Stimulated activated CD4-positive, alpha-beta T cell treated with anti-CD3 and anti-CD28 coated beads, Interleukin-2, amount 100 ng/mL, for 24 hours (primary cell): ENCODE results near the gene CPED1.
"Not testable (repeated sequence)": the region's sequence is repeated elsewhere in the genome, so short reads cannot be mapped to it uniquely, and the experiment has no call there.

Source experiments
- DNase-seq, 2 donors: peaks; one replicate each; pipeline ENCODE4 v3.0.0-alpha.2; 2020

The CPED1 gene

DNA sequence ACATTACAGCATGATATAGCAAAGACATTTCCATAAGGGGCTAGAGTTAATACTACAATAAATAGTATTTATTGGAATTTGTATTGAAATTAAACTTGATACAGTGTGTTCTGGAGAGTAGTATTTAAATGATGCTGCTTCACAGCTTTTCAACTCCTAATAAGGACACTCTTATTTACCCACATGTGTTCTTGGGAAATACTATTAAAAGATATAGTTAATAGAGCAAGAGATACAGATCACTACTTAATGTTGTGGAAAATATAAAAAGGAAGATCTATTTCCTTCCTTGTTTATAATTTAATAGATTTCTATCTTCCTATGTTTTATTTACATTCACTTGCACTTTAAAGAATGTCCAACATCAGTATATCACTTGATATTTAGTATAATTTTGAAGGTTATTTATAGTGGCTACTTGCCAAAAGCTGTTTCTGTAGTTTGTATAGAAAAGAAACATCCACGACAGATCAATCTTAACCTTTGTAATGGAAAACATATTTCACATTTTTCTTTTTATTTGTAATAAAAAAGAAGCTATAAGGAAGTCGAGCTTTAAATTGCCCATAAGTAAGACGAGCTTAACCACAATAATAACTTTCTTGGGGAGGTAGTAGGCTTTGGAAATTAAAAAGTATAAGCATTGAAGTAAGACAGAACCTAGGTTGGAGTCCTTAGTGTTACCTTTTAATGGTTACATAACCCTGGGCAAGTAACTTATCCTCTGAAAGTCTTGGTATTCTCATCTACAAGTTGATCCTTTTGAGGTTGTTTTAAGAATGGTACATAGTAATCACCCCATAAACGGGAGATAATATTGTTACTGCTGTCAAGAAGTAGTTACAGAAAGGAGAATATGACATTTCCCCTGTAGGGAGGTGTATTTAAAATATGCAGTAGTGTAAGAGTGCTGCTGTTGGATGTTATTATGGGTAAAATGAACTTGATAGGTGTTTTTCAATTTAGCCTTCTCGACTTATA is 32.8 kb downstream of the CPED1 start:
- no peak for DNase-seq

DNA sequence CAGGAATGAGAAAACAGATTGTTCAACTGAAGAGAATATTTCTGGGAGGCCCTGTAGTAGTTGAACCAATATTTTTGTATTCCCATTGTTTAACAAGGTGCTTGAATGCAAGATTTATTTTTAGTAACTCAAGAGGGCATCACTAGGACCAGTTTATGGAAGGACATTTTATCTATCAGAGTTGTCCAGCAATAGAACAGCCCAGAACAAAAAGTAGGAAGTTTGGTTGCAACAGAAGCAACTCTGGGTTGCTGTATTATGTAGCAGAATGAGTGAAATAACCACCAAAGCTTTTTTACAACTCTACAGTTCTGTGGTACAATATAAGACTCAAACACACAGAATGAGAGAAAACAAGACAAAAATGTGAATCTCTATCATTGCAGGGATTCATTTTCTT is 34.7 kb downstream of the CPED1 start:
- DNase-seq, result no peak

DNA sequence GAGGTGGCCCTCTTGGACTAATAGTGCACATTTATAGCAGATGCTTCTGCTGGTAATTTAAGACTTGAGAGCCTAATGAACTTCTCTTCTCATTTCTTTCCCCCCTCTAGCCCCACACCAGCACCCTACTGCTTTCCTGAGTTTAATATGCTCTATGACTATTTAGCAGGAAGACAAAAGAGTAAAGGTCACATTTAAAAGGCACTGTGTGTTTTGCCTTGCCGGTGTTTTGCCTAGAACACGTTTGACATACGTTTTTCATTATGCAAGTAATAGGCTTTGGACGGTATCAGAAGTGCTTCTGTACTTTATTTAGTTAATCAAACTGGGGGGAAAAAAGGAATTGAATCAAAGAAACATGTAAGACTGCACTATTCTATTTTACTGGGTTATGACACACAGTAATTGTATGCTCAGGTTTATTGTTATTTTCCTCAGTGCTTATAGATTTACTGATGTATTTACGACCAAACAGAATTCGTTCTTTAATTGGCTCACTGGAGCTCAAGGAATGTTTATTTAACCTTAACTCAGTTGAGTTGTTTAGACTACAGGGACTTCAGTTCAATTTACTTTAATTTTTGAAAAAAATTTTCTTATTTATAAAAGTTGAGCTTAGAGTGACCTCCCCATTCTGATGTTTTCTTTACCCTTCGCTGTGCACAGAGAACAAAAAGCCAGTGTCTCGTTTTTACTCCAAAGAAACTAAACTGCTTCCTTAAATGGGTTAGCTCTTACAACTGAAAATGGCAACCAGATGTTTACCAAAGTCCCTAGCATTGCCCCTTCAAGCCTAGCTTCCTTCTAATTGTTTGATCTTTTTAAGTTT is 35.4 kb downstream of the CPED1 start:
- DNase-seq, result no peak

DNA sequence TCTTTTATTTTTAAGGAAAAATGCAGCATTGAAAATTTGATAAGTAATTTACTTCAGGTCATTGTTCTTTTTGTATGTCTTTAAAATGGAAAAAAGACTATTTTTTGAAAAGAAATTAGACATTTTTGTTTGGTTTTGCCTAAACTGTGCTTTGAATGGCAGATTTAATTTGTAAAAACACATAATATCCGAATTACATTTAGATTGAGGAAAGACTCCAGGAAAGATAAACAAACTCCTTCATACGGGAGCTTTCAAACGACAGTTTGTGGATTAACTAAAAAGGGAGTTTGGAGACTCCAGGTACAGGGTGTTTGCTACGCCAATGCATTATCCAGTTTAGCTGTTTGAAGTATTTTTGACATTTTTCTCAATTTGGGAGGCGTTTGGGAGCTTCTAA is 36.1 kb downstream of the CPED1 start:
- DNase-seq, result no peak

GRCh38 chr7:121026159-121026558 is 37.6 kb downstream of the CPED1 start:
- no peak for DNase-seq

DNA sequence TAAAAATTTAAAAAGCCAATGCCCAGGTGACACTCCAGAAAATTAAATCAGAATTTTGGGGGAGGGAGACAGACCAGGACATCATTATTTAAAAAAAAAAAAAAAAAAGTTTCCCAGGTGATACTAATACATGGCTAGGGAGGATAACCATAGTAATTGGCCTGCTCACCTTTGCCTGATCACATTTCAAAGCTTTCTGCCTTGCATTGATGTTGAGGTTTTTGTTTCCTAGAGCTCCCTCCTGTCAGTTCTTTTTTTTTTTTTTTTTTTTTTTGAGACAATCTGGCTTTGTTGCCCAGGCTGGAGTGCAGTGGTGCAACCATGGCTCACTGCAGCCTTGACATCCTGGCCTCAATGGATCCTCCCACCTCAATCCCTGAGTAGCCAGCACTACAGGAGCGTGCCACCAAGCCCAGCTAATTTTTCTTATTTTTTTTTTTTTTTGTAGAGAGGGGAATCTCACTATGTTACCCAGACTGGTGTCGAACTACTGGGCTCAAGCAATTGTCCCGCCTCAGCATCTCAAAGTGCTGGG is 38.1 kb downstream of the CPED1 start:
- DNase-seq, result no peak

DNA sequence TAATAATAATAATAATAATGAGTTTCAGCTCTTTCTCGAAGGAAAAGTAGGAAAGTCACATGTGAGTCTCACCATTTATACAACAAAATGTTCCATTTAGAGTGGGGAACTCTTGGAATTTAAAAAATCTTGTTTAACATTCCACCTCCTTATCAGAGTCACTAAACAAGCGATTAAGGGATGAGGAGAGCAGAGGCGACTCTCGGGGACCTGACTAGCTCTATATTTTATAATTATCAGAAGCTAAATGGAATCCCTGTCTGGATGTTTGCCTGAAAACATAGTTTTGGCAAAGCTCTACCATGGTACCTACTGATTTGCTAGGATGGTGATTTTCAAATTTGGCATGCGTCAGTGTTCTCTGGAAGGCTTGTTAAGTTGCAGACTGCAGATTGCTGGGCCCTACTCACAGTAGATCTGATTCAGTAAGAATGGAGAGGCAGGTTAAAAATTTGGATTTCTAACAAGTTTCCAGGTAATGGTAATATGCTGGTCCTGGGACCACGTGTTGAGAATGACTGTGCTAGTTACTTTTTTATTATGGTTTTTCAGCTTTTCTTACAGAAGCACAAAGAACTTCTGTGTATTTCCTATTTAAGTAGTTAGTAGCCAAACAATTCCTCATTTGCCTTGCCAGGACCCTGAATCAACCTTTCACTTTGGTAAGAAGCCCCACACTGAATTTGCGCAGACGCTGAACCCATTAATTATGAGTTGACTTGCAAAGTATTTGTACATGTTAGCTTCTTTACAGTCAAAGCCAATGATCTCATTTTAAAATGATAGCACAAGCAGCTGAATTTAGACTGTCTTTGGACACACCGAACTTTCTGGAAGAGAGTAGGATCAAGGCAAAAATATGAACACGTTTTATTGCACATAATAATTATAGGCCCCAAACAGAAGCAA is 39.5 kb downstream of the CPED1 start:
- no peak for DNase-seq

- no peak for DNase-seq
Measured at GRCh38 chr7:121029302-121029701, 40.8 kb downstream of the CPED1 start.

GRCh38 chr7:121030308-121030707 is 41.8 kb downstream of the CPED1 start:
- DNase-seq, result no peak

GRCh38 chr7:121032645-121033460 is 44.3 kb downstream of the CPED1 start:
- DNase-seq, result no peak

- no peak for DNase-seq
Measured at GRCh38 chr7:121034929-121035328, 46.4 kb downstream of the CPED1 start.

GRCh38 chr7:121036776-121037175 is 48.3 kb downstream of the CPED1 start:
- DNase-seq, result not testable (repeated sequence)

GRCh38 chr7:121037329-121037728 is 48.8 kb downstream of the CPED1 start:
- DNase-seq, result not testable (repeated sequence)

- DNase-seq, result no peak
Measured at GRCh38 chr7:121037957-121038716, 49.6 kb downstream of the CPED1 start.

- DNase-seq, result no peak
Measured at GRCh38 chr7:121038717-121039509, 50.4 kb downstream of the CPED1 start.

GRCh38 chr7:121039510-121039822 is 51.0 kb downstream of the CPED1 start:
- DNase-seq, result no peak

DNA sequence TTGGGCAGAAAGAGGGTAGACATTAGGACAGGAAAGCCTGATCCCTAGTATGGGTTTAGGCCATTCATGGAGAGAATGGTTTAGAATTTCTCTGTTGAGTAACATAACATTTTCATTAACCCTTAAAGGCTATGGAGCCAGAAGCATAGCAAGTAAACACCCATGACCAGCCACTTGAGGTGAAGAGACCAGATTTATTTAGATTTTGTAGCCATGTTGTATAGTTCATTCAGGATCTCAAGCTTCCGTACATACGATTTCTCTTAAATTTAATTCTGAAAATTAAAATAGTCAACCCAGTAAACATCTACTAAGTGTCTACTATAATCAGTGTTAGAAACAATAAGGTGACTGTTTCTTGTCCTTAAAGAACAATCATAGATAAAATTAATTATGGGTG is 51.5 kb downstream of the CPED1 start:
- DNase-seq, result no peak

DNA sequence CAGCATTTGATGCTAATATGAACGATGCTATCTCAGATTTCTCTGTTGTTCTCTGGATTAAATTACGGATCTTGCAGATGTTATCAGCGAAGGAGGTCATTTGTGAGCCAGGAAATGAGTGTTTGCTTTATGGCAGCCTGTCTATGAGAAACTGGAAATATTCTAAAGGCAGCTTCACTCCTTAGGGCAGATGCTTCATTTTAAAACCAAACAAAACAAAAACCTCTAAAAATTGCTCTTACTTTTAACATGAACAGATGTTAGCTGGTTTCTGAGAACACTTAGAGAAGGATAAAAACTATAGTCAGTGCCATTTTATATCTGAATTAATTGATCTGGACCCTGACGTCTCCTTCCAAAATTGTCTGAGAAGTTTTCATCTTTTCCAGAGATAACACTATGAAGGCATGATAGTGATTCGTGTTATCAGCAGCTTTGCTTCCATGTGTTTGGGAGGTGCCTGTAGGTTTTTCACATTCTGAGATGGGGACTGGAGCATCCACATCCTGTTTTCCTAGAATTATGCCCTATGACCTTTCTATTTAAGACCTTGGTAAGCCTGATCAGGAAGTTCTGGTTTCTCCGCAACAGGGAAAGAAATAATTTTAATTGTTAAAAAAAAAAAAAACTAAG is 53.1 kb downstream of the CPED1 start:
- no peak for DNase-seq

DNA sequence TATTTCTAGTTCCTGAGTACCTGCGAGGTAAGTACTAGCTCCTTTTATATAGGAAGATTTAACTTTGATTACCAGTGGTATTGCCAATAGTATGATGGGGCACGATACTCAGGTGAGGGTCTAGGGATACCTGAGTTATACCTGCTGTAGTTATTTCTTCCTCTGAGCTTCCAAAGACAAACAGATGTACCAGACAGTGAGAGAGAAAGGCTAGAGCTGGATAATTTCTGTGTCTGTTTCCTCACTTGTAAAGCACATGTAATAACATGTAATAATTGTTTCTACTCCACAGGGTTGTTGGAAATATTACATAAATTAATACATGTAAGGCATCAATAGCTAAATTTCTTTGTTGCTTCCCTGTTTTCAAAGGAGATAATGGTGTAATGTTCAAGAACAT is 53.7 kb downstream of the CPED1 start:
- DNase-seq, result no peak

- no peak for DNase-seq
Measured at GRCh38 chr7:121042899-121043298, 54.4 kb downstream of the CPED1 start.
